Umbilical cord (tissue), 2 donors: ENCODE data around the gene DNM3. TPM values are rescaled to one million over a fixed set of nuclear protein-coding genes. Genes with fewer than 3 reads are reported as not detected.

Experiments
- DNase-seq: peaks from one replicate; pipeline ENCODE4 v3.0.0-alpha.2; 2015; ENCODE audit warnings: low spot score
- total RNA-seq: library from RNA; depleted of rRNA; stranded (reverse); fragments of >200 nt; gene quantifications from one replicate; pipeline ENCODE4 v1.2.3, GENCODE V29; 2014; ENCODE audit warnings: low replicate concordance; ENCODE audit not compliant: insufficient read depth

The DNM3 gene
- total RNA-seq, 1 donor from 2014 or later = 6.7 TPM

DNA sequence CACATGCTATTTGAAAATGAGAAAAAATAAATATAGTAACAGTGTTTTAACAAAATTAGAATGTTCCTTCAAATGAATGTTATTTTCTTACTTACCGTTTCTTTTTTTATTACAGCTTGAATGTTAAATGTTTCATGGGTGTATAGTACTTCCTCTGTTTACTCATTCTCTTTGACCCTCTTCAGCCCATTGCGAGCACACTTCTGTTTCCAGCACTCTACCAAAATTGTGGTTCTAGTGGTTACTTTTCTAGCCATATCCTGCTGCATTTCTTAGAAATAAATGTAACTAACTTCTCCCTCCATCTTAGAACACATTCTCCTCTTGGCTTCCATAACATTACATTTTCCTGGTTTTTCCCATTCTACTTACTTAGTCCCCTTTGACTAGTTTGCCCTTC lies 389.2 kb downstream of the DNM3 start:
- DNase-seq = no peak

- no peak for DNase-seq
Observed at GRCh38 chr1:172236958-172237357, 395.7 kb downstream of the DNM3 start.

DNA sequence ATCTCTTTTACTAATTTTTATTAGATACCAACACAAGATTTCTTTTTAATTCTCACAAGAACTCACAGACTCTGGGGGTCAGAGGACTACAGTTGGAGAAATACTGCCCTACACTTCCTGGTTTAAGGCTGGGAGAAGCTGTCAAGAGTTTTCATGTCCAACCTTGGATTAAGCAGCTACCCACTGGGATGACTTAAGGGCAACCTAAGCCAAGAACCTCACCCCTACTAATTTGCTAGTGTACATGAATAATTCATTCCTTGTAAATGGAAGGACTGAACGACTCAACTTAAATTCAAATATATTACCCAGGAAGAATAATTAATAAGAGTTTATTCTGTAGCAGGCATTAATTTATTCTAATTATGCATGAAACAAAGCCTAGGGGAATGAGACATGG lies 396.9 kb downstream of the DNM3 start:
- no peak for DNase-seq

- DNase-seq = no peak
Observed at GRCh38 chr1:172238965-172239364, 397.7 kb downstream of the DNM3 start.

GRCh38 chr1:172239901-172240300 lies 398.6 kb downstream of the DNM3 start:
- peak; percentile 70 for DNase-seq

DNA sequence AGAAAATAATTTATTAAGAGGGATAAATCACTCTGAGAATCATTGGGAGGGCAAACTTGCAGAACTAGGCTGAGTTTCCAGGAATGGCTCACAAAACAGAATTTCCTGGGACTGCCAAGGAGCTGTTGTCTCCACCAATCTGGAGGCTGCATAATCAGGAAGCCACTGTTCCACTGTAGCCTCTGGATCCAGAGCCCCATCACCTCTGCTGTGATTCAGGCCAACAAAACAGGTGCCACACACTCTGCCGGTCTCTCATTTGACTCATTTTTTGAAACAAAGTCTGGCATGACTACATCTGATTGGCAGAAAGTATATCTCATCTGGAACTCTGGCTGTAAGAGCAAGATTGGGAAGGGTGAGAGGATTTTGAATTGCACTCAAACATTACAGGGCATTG lies 400.2 kb downstream of the DNM3 start:
- DNase-seq = no peak

GRCh38 chr1:172244865-172245264 lies 403.6 kb downstream of the DNM3 start:
- DNase-seq = no peak

DNA sequence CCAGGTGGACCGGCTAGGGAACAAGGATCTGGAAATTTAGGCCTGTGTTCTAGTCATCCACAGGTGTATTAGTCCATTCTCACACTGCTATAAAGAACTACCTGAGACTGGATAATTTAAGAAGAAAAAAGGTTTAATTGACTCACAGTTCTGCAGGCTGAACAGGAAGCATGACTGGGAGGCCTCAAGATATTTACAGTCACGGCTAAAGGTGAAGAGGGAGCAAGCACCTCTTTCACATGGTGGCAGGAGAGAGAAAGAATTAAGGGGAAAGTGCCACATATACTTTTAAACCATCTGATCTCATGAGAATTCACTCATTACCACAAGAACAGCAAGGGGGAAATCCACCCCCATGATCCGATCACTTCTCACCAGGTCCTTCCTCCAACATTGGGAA lies 404.5 kb downstream of the DNM3 start:
- DNase-seq = no peak

GRCh38 chr1:172246521-172247390 lies 405.5 kb downstream of the DNM3 start:
- peak; percentile 25 for DNase-seq

DNA sequence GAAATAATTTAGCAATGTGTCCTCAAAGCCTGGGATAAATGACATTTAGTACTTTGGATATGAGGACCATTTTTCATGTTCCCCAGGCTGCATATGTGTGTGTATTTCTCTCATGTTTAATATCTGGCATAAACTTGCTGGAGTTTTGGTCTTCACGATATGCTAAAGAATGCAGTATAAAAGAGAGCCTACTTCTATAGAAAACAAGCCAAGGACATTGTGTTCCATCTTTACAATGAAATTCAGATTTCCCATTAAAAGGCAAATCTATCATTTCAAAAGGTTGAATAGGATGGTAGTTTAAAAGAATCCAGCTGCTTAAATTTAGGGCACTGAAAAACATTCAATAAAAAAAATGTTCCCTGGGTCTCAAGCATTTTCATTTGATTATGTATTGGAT lies 410.2 kb downstream of the DNM3 start:
- no peak for DNase-seq

DNA sequence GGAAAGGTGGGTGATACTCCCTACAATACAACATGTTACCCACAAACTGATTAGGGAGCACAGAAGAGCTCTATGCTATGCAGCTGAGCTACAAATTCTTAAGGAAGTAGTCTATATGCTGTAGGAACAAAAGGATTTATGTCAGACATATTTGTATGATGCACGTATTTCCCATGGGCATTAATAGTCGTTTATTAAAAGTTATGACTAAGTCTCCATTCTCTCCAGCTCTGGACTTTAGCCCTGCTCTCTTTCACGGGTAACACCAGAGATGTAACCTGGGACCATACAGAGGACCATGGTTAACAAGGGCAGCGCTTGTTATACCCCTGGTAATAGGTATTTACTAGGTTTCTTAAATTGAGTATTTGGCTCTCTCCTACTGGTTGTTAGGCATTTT lies 411.0 kb downstream of the DNM3 start:
- DNase-seq = no peak

GRCh38 chr1:172252958-172253357 lies 411.7 kb downstream of the DNM3 start:
- no peak for DNase-seq

DNA sequence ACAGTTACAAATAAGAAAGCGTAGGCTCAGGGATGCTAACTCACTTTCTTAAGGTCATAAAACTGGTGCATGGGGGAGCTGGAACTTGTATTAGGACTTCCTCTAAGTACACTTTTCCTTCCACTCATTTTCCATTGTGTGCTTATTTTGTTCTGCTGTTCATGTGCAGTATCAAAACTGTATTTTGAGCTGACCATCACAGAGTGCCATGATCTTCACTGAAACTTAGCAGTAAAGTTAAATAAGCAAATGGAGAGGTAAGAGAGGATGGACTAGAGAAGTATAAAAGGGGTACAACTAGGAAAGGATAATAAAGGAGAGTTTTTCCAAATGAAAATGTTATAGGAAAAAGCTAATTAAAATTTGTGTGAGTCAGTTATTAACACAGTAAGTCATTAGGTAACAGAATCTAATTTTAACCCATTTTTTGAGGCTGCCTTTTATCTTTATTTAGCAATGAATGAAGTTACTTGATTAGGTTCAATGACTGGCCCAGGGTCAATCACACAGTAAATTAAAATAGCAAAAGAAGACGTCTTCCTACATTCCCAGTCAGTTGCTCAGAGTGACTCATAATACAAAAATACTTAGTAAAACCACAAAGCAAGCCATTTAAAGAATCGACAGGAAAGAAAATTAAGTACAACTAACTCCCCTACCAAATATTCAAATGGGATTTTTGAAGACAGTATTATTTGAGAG lies 413.4 kb downstream of the DNM3 start:
- peak; percentile 45 for DNase-seq

DNA sequence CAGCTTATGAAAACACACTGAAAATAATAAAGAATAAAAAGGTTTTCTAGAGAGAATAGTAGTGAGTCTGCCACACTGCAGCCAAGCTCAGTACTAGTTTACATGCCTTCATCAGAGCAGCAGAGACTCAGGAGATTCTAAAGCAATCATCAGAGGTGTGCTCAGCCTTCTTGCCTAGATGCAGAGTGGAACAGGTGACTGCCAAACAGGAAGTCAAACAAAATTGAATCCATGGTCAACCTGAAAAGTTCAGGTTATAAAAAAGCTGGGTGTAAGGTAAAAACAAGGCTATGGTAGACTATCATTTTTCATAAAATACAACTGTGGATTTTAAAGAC lies 413.9 kb downstream of the DNM3 start:
- no peak for DNase-seq

GRCh38 chr1:172265905-172266304 lies 424.6 kb downstream of the DNM3 start:
- DNase-seq = no peak

- DNase-seq = no peak
Observed at GRCh38 chr1:172266528-172267174, 425.4 kb downstream of the DNM3 start.

GRCh38 chr1:172268237-172268636 lies 426.9 kb downstream of the DNM3 start:
- no peak for DNase-seq

GRCh38 chr1:172269084-172269483 lies 427.8 kb downstream of the DNM3 start:
- no peak for DNase-seq

- DNase-seq = no peak
Observed at GRCh38 chr1:172269644-172270043, 428.3 kb downstream of the DNM3 start.

GRCh38 chr1:172270605-172271004 lies 429.3 kb downstream of the DNM3 start:
- peak; percentile 52 for DNase-seq

GRCh38 chr1:172272087-172272486 lies 430.8 kb downstream of the DNM3 start:
- no peak for DNase-seq

DNA sequence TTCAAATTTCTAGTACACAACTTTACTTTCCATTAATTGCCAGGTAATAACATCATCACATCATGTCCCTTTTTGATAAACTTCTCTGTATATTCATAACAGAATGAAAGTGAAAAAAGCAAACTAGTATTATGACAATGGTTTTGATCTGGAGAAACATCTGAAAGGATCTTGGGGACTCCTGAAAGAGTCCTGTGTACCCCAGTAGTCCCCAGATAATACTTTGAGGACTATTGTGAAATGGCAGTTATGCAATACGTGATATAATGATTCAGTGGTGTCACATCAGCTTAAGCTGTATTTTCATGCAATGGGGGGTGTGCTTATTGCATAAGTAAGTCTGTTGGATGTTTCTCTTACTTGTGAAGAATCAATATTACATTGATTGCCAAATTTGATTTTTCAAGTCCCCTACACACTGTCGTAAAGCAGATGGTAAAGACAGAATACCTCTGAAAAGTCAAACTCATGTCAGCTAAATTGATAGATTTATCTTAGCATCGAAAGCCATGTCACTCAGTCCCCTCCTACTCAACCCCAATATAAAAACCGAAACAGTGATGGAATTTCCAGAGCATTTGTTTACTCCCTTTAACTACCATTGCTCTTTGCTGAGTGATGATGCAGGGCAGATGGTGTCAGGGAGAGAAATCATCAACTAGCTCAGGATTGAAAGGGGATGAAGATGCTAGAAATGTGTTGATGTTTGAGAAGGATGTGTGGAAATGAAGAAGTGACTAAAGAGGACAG lies 432.5 kb downstream of the DNM3 start:
- DNase-seq = no peak
